ENCODE data around the gene TBC1D25. TPM values are rescaled to one million over a fixed set of nuclear protein-coding genes. Genes with fewer than 3 reads are reported as not detected.
"Not testable (repeated sequence)": the region's sequence is repeated elsewhere in the genome, so short reads cannot be mapped to it uniquely, and the experiment has no call there.

Gene TBC1D25
- total RNA-seq, 2 donors from 2014 or later = 11.4 to 13.6 TPM

DNA sequence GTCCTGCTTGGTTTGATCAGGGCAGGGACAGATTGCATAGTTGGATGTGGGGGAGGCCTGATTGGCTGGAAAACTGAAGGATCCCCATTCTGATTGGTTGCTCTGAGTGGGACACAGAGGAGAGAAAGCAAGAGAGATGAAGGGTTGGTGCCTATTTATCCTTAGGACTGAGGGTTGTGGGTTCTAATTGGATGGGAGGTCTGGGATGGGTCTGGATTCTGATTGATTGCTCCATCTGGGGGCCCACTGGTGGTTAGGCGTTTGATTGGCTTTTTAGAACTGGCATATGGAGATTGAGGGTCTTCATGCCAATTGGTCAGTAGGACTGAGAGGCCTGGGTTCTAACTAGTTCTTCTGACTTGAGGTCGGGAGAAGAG is 18.6 kb upstream of the TBC1D25 start:
- TF ChIP-seq, protein P1, sequence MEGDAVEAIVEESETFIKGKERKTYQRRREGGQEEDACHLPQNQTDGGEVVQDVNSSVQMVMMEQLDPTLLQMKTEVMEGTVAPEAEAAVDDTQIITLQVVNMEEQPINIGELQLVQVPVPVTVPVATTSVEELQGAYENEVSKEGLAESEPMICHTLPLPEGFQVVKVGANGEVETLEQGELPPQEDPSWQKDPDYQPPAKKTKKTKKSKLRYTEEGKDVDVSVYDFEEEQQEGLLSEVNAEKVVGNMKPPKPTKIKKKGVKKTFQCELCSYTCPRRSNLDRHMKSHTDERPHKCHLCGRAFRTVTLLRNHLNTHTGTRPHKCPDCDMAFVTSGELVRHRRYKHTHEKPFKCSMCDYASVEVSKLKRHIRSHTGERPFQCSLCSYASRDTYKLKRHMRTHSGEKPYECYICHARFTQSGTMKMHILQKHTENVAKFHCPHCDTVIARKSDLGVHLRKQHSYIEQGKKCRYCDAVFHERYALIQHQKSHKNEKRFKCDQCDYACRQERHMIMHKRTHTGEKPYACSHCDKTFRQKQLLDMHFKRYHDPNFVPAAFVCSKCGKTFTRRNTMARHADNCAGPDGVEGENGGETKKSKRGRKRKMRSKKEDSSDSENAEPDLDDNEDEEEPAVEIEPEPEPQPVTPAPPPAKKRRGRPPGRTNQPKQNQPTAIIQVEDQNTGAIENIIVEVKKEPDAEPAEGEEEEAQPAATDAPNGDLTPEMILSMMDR (IDR thresholded peaks at IDR 0.05) = no peak
- Histone ChIP-seq H3K4me3 (peak overlapping the region; percentile 82), H3K27me3 (replicated peaks; ENCODE audit: insufficient read depth) (no peaks in the 10 kb centered on the region), H3K36me3 (no peaks in the 10 kb centered on the region), H3K27ac (peak overlapping the region in 1 of 2 donors; percentile 67), H3K4me1 (ENCODE audit: control insufficient read depth in 1 of 2, low read depth in 2 of 2) (peaks cover 0 to 5% of the 10 kb centered on the region in 2 donors), H3K9me3 (no peaks in the 10 kb centered on the region)
- no peak for DNase-seq (ENCODE audit: low spot score)
- ATAC-seq (ENCODE audit: insufficient number of reproducible peaks, low FRiP score, low read depth) = no peak

DNA sequence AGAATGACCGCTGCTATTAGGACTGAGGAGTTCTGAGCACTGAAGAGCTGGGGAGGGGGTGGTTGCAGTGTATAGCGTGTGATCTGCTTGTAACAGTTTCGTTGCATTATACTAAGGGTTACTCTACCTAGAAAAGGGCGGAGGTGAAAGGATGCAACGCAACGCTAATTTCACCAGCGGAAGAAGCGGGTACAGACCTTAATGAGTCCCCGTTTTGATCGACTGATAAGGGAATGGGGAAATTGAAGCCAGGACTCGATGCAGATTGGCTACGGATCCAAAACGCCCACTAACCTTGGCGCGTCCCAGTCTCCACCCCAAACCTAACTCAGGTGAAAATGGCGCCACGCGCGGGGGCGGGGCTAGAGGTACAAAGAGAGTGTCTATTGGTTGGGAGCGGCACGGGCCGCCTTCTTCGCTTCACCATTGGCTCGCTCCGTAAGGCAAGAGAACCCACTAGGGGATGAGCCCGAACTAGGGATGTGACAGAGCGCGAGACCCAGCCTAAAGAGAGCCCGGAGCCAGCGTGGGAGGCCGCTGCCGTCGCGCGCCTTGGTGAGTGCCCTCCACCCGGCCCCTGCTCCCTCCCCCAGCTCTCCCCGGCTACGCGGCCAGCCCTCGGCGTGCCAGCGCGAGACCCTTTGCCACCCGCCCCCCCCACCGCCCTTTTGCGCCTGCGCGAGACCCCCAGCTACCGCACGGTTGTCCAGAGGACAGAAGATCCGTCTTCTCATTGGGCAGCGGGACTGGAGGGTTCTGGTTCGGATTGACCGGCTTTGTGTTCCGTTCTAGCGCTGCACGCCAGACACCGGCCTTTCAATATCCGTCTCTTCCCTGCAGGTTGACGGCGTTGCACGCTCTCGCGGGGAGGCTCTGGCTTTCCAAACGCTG is 17.9 kb upstream of the TBC1D25 start, which contains the start of gene EBP:
Gene EBP (plus strand): TSS at position 456 of the 891 bp plus-strand sequence. CDS start 1,964 bp downstream, outside the sequence.
- H3K36me3 ChIP-seq = no peaks in the 10 kb centered on the region
- peaks cover 0 to 5% of the 10 kb centered on the region in 2 donors for H3K4me1 ChIP-seq (ENCODE audit: control insufficient read depth in 1 of 2, low read depth in 2 of 2)
- H3K27me3 ChIP-seq (replicated peaks; ENCODE audit: insufficient read depth) = no peaks in the 10 kb centered on the region
- DNase-seq (ENCODE audit: low spot score) (peak; percentile 62), ATAC-seq (ENCODE audit: insufficient number of reproducible peaks, low FRiP score, low read depth) (peak; percentile 94)
- peak within 1 kb of the TSS; percentile 82 for H3K4me3 ChIP-seq
- H3K27ac ChIP-seq = peak within 1 kb of the TSS in 1 of 2 donors; percentile 67
- TF ChIP-seq, protein P1 (IDR thresholded peaks at IDR 0.05) = no peak
- H3K9me3 ChIP-seq = no peaks in the 10 kb centered on the region

GRCh38 chrX:48522291-48522690 is 17.2 kb upstream of the TBC1D25 start:
- DNase-seq (ENCODE audit: low spot score) (no peak), ATAC-seq (ENCODE audit: insufficient number of reproducible peaks, low FRiP score, low read depth) (no peak)
- no peaks in the 10 kb centered on the region for H3K27me3 ChIP-seq (replicated peaks; ENCODE audit: insufficient read depth)
- TF ChIP-seq, protein P1 (IDR thresholded peaks at IDR 0.05) = no peak
- peak overlapping the region in 1 of 2 donors; percentile 67 for H3K27ac ChIP-seq
- H3K4me1 ChIP-seq (ENCODE audit: control insufficient read depth in 1 of 2, low read depth in 2 of 2) = peaks cover 0 to 5% of the 10 kb centered on the region in 2 donors
- no peaks in the 10 kb centered on the region for H3K9me3 ChIP-seq
- H3K36me3 ChIP-seq = no peaks in the 10 kb centered on the region
- H3K4me3 ChIP-seq = peak overlapping the region; percentile 82

DNA sequence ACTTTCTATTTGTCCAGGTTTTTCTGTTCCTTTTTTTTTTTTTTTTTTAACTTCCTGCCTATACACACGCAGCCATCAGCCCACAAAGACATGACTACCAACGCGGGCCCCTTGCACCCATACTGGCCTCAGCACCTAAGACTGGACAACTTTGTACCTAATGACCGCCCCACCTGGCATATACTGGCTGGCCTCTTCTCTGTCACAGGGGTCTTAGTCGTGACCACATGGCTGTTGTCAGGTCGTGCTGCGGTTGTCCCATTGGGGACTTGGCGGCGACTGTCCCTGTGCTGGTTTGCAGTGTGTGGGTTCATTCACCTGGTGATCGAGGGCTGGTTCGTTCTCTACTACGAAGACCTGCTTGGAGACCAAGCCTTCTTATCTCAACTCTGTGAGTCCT is 15.8 kb upstream of the TBC1D25 start:
- no peak for DNase-seq (ENCODE audit: low spot score)
- Histone ChIP-seq H3K4me1 (ENCODE audit: control insufficient read depth in 1 of 2, low read depth in 2 of 2) (peaks cover 0 to 5% of the 10 kb centered on the region in 2 donors), H3K27me3 (replicated peaks; ENCODE audit: insufficient read depth) (no peaks in the 10 kb centered on the region), H3K9me3 (no peaks in the 10 kb centered on the region), H3K27ac (no peak overlapping the region), H3K36me3 (no peaks in the 10 kb centered on the region), H3K4me3 (no peak overlapping the region)
- TF ChIP-seq, protein P1 (IDR thresholded peaks at IDR 0.05) = no peak
- no peak for ATAC-seq (ENCODE audit: insufficient number of reproducible peaks, low FRiP score, low read depth)

DNA sequence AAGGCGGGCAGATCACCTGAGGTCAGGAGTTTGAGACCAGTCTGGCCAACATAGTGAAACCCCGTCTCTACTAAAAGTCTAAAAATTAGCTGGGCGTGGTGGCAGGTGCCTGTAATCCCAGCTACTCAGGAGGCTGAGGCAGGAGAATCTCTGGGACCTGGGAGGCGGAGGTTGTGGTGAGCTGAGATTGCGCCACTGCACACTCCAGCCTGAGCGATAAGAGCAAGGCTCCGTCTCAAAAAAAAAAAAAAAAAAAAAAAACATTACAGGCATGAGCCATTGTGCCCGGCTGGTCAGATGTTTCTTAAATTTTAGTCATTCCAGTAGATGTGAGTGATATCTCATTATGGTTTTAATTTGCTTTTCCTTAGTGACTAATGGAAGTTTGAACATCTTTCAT is 13.7 kb upstream of the TBC1D25 start:
- not testable (repeated sequence) for H3K4me3 ChIP-seq; H3K9me3 ChIP-seq; H3K4me1 ChIP-seq (ENCODE audit: control insufficient read depth in 1 of 2, low read depth in 2 of 2); H3K36me3 ChIP-seq; ATAC-seq (ENCODE audit: insufficient number of reproducible peaks, low FRiP score, low read depth); H3K27ac ChIP-seq; DNase-seq (ENCODE audit: low spot score); H3K27me3 ChIP-seq (replicated peaks; ENCODE audit: insufficient read depth)

Measured in thoracic aorta (tissue), 2 donors.